HCT116 (cell line): ENCODE measurements around the gene NMS. TPM values are rescaled to one million over a fixed set of nuclear protein-coding genes. Genes with fewer than 3 reads are reported as not detected.

ENCODE experiments used
- ATAC-seq: fragments of 200-7000 bp; cut with Tn5 transposase; 2 replicates; pipeline ENCODE4 v1.9.1; 2020; ENCODE audit warnings: mild to moderate bottlenecking, moderate library complexity
- BruUV-seq: library from RNA; stranded (reverse); fragments of 400-500 nt; replicated peaks from 2 replicates; lab custom pipeline; 2021; lab: Mats Ljungman, UMichigan
- CTCF ChIA-PET: fragments of 300-600 bp; sonication (Branson Sonifier 250); formaldehyde crosslinking; loops from one replicate; lab custom pipeline; 2021; ENCODE audit warnings: antibody characterized with exemption; lab: Charles Lee
- POLR2A ChIA-PET: fragments of 300-600, 350-600 bp; sonication (Branson Sonifier 250); formaldehyde crosslinking; loops from one replicate; lab custom pipeline; 2021; ENCODE audit warnings: antibody characterized with exemption; lab: Charles Lee
- RAD21 ChIA-PET, 2 experiments: fragments of 300-600 bp; sonication (Branson Sonifier 250); formaldehyde crosslinking; loops; one replicate each; lab custom pipeline; 2023; ENCODE audit warnings: low total read pairs in 2 of 2; ENCODE audit not compliant: uncharacterized antibody in 2 of 2, unreplicated experiment in 2 of 2, low non-redundant PET in 1 of 2; lab: Charles Lee
- DNase-seq: peaks from one replicate; pipeline ENCODE4 v3.0.0-alpha.2; 2010; ENCODE audit warnings: low read depth, low spot score
- H2AFZ ChIP-seq: fragments of 200-600 bp; shearing (Covaris generic), sonication (generic); 2 replicates; pipeline ENCODE4 v1.6.1; 2017; ENCODE audit warnings: low read depth, mixed run types, mixed read lengths, antibody characterized with exemption, low read length; ENCODE audit not compliant: poor library complexity, severe bottlenecking
- H3K27ac ChIP-seq: 2 replicates; pipeline ENCODE4 v1.5.1; 2012; ENCODE audit warnings: low read depth, low read length
- H3K27me3 ChIP-seq: fragments of 200-600 bp; sonication (generic); 2 replicates; pipeline ENCODE4 v1.6.1; 2016; ENCODE audit warnings: mixed run types, low read length, mixed read lengths; ENCODE audit not compliant: insufficient read depth
- H3K36me3 ChIP-seq, 2 experiments: fragments of 200-500 bp in 1 of 2; fragments of 200-600 bp in 1 of 2; sonication (Bioruptor generic) in 1 of 2; sonication (generic) in 1 of 2; 2 replicates each; pipeline versions ENCODE4 v1.5.1 to v1.6.1; 2014 to 2016; ENCODE audit warnings: low read length in 2 of 2, inconsistent platforms in 1 of 2, mixed read lengths in 1 of 2, mixed run types in 1 of 2; ENCODE audit not compliant: insufficient read depth in 2 of 2, control insufficient read depth in 1 of 2
- H3K4me1 ChIP-seq, 2 experiments: fragments of 200-600 bp in 1 of 2; sonication (generic) in 1 of 2; 2 replicates each; pipeline versions ENCODE4 v1.5.1 to v1.6.1; 2012 to 2017; ENCODE audit warnings: low read length in 2 of 2, inconsistent platforms in 1 of 2, mild to moderate bottlenecking in 1 of 2, mixed read lengths in 1 of 2, mixed run types in 1 of 2, moderate library complexity in 1 of 2; ENCODE audit not compliant: insufficient read depth in 2 of 2, control insufficient read depth in 1 of 2
- H3K4me2 ChIP-seq: fragments of 200-600 bp; sonication (generic); 2 replicates; pipeline ENCODE4 v1.6.1; 2017; ENCODE audit warnings: mixed run types, low read length, mixed read lengths
- H3K4me3 ChIP-seq, 2 experiments: fragments of 200-600 bp in 1 of 2; sonication (generic) in 1 of 2; replicated peaks in 1 of 2; 2 replicates each; pipeline ENCODE4 v1.5.1; 2011 to 2016; ENCODE audit warnings: low read length in 2 of 2, control low read depth in 1 of 2, low read depth in 1 of 2, mild to moderate bottlenecking in 1 of 2, mixed read lengths in 1 of 2, mixed run types in 1 of 2
- H3K79me2 ChIP-seq: fragments of 200-600 bp; sonication (generic); 2 replicates; pipeline ENCODE4 v1.6.1; 2017; ENCODE audit warnings: mild to moderate bottlenecking, mixed run types, low read length, moderate library complexity, mixed read lengths; ENCODE audit not compliant: insufficient read depth
- H3K9ac ChIP-seq: fragments of 200-600 bp; sonication (generic); 2 replicates; pipeline ENCODE4 v1.6.1; 2016; ENCODE audit warnings: low read length, mixed read lengths
- H3K9me2 ChIP-seq: fragments of 200-600 bp; sonication (generic), shearing (Covaris generic); 2 replicates; pipeline ENCODE4 v1.6.1; 2017; ENCODE audit warnings: mixed run types, mild to moderate bottlenecking, moderate library complexity; ENCODE audit not compliant: insufficient read depth
- H3K9me3 ChIP-seq, 2 experiments: fragments of 200-500 bp in 1 of 2; fragments of 200-600 bp in 1 of 2; sonication (Bioruptor generic) in 1 of 2; sonication (generic) in 1 of 2; 2 replicates each; pipeline ENCODE4 v1.6.1; 2014 to 2017; ENCODE audit warnings: low read length in 2 of 2, mixed read lengths in 2 of 2, inconsistent platforms in 1 of 2, low read depth in 1 of 2, mild to moderate bottlenecking in 1 of 2, mixed run types in 1 of 2, moderate library complexity in 1 of 2; ENCODE audit not compliant: control insufficient read depth in 1 of 2, insufficient read depth in 1 of 2
- H4K20me1 ChIP-seq: fragments of 200-600 bp; sonication (generic), shearing (Covaris generic); 2 replicates; pipeline ENCODE4 v1.6.1; 2017; ENCODE audit warnings: mixed run types, mild to moderate bottlenecking, moderate library complexity; ENCODE audit not compliant: insufficient read depth
- CBX3 ChIP-seq: IDR thresholded peaks from 2 replicates; pipeline ENCODE4 v1.6.1; 2012; ENCODE audit warnings: low read depth
- EGR1 ChIP-seq: IDR thresholded peaks from 2 replicates; pipeline ENCODE4 v1.6.1; 2012; ENCODE audit warnings: low read depth
- ELF1 ChIP-seq: IDR thresholded peaks from 2 replicates; pipeline ENCODE4 v1.6.1; 2012; ENCODE audit warnings: low read depth, borderline replicate concordance
- EZH2 ChIP-seq: fragments of 200-600 bp; sonication (generic); IDR thresholded peaks from 2 replicates; pipeline ENCODE4 v1.6.1; 2017; ENCODE audit warnings: antibody characterized with exemption, mixed run types
- FOSL1 ChIP-seq: IDR thresholded peaks from 2 replicates; pipeline ENCODE4 v1.6.1; 2012; ENCODE audit warnings: low read depth
- JUND ChIP-seq: IDR thresholded peaks from 2 replicates; pipeline ENCODE4 v1.6.1; 2012
- POLR2AphosphoS5 ChIP-seq: IDR thresholded peaks from 2 replicates; pipeline ENCODE4 v1.6.1; 2011; ENCODE audit warnings: mild to moderate bottlenecking, low read depth, low read length, moderate library complexity
- RAD21 ChIP-seq: IDR thresholded peaks from 2 replicates; pipeline ENCODE4 v1.6.1; 2012; ENCODE audit warnings: low read depth, mild to moderate bottlenecking
- SIN3A ChIP-seq: IDR thresholded peaks from 2 replicates; pipeline ENCODE4 v1.6.1; 2012; ENCODE audit warnings: low read depth
- SP1 ChIP-seq: IDR thresholded peaks from 2 replicates; pipeline ENCODE4 v1.6.1; 2012; ENCODE audit warnings: low read depth
- SRF ChIP-seq: IDR thresholded peaks from 2 replicates; pipeline ENCODE4 v1.6.1; 2012; ENCODE audit warnings: low read depth
- TCF7L2 ChIP-seq: IDR thresholded peaks from 2 replicates; pipeline ENCODE4 v1.7.0; 2011; ENCODE audit warnings: borderline replicate concordance, inconsistent platforms; ENCODE audit not compliant: insufficient read depth, insufficient read length; ENCODE audit errors: extremely low read depth
- YY1 ChIP-seq: IDR thresholded peaks from 2 replicates; pipeline ENCODE4 v1.6.1; 2011; ENCODE audit warnings: low read length, low read depth, moderate library complexity, mild to moderate bottlenecking; ENCODE audit not compliant: insufficient replicate concordance; ENCODE audit errors: extremely low read depth
- ZNF274 ChIP-seq: fragments of 200-500 bp; sonication (Bioruptor generic); IDR thresholded peaks from 2 replicates; pipeline ENCODE4 v1.6.1; 2014; ENCODE audit warnings: mild to moderate bottlenecking, low read depth, low read length, inconsistent platforms
- intact Hi-C: fragments of 100-400 bp; cut with micrococcal nuclease; formaldehyde crosslinking; loops from 2 replicates; pipeline ENCODE4 v1.10.0; 2022
- total RNA-seq: library from RNA; stranded (reverse); gene quantifications from one replicate; pipeline ENCODE4 v1.2.1, GENCODE V29; 2021; ENCODE audit not compliant: unreplicated experiment
- TF ChIP-seq, protein P1 (sequence below): IDR thresholded peaks from 2 replicates; pipeline ENCODE4 v1.6.1; 2011; ENCODE audit warnings: mild to moderate bottlenecking, low read length, moderate library complexity; ENCODE audit not compliant: insufficient replicate concordance; ENCODE audit errors: extremely low read depth
- TF ChIP-seq, protein P2 (sequence below): IDR thresholded peaks from 2 replicates; pipeline ENCODE4 v1.6.1; 2012

The NMS gene
- total RNA-seq, 1 experiment from 2014 or later = not detected

DNA sequence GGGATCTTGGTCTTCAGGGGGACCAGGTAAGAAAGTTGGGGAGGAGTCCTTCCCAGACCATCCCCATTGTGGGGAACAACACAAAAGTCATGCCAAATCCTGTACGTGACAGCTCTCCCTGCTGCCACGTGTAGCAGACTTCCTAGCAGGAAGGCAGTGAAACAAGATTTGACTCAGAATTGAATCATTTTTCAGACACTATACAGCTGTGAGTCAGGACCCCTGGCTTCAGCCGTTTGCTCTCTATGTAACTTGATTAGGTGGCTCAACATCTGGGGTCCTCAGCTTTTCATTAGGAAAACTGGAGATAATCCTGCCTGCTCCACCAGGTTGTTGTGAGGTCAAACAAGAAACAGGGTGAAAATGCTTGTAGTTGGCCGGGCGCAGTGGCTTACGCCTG is 59.6 kb downstream of the NMS start:
- Histone ChIP-seq H4K20me1 (no peaks in the 10 kb centered on the region), H3K9ac (no peak overlapping the region), H3K27ac (no peak overlapping the region), H3K27me3 (no peaks in the 10 kb centered on the region), H3K4me3 (no peak overlapping the region), H3K4me1 (no peaks in the 10 kb centered on the region), H3K79me2 (no peaks in the 10 kb centered on the region), H2AFZ (no peak overlapping the region)
- RAD21 ChIA-PET = no interaction called here
- CTCF ChIA-PET = no interaction called here
- DNase-seq = no peak
- TF ChIP-seq TCF7L2 (no peak), ZNF274 (no peak), SIN3A (no peak), POLR2AphosphoS5 (no peak), ELF1 (no peak), EGR1 (no peak), CBX3 (no peak), JUND (no peak), SRF (no peak), FOSL1 (no peak), YY1 (no peak), RAD21 (no peak), SP1 (no peak), EZH2 (no peak)
- TF ChIP-seq, protein P1, sequence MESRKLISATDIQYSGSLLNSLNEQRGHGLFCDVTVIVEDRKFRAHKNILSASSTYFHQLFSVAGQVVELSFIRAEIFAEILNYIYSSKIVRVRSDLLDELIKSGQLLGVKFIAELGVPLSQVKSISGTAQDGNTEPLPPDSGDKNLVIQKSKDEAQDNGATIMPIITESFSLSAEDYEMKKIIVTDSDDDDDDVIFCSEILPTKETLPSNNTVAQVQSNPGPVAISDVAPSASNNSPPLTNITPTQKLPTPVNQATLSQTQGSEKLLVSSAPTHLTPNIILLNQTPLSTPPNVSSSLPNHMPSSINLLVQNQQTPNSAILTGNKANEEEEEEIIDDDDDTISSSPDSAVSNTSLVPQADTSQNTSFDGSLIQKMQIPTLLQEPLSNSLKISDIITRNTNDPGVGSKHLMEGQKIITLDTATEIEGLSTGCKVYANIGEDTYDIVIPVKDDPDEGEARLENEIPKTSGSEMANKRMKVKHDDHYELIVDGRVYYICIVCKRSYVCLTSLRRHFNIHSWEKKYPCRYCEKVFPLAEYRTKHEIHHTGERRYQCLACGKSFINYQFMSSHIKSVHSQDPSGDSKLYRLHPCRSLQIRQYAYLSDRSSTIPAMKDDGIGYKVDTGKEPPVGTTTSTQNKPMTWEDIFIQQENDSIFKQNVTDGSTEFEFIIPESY = no peak
- TF ChIP-seq, protein P2, sequence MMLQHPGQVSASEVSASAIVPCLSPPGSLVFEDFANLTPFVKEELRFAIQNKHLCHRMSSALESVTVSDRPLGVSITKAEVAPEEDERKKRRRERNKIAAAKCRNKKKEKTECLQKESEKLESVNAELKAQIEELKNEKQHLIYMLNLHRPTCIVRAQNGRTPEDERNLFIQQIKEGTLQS = no peak
- TF ChIP-seq, all 23 proteins: peak for 0
- intact Hi-C loops = no loop called here
- no peaks in the 10 kb centered on the region for H3K9me3 ChIP-seq
- H3K36me3 ChIP-seq = no peaks in the 10 kb centered on the region
- ATAC-seq = no peak
- no peak overlapping the region for H3K4me2 ChIP-seq
- H3K9me2 ChIP-seq = no peaks in the 10 kb centered on the region
- no TSS peak for BruUV-seq
- POLR2A ChIA-PET = no interaction called here

Other genes starting within 250 kb of the NMS start
- gene LONRF2, start 148.0 kb upstream of the NMS start, total RNA-seq = 1.6 TPM
- 0.27 TPM for gene CHST10, start 52.8 kb upstream of the NMS start, total RNA-seq
- 26.3 TPM for gene PDCL3, start 92.5 kb downstream of the NMS start, total RNA-seq